Measurements from ENCODE around the gene C19orf73. TPM values are rescaled to one million over a fixed set of nuclear protein-coding genes. Genes with fewer than 3 reads are reported as not detected.

Gene C19orf73
- total RNA-seq, 1 donor from 2014 or later, result 0.94 TPM

DNA sequence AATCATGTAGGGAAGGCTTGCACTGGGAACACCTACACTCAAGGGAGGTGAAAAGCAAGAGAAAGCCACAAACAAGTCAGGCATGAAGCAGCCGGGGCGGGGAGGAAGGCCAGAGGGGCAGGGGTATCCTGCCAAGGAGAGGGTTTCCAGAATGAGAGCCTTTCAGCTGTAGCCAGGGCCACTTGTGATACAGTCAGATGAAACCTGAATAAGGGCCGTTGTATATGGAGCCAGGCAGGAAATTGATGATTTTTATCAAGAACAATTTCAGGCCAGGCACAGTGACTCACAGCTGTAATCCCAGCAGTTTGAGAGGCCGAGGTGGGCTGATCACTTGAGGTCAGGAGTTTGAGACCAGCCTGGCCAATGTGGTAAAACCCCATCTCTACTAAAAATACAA is 43.0 kb upstream of the C19orf73 start:
- no peaks in the 10 kb centered on the region for H3K9me3 Mint-ChIP-seq
- peaks cover 14% of the 10 kb centered on the region for H3K4me1 Mint-ChIP-seq
- peak overlapping the region; percentile 57 for H3K27ac Mint-ChIP-seq
- no peaks in the 10 kb centered on the region for H3K27me3 Mint-ChIP-seq (ENCODE audit: low read depth)
- peaks cover 7% of the 10 kb centered on the region for H3K36me3 Mint-ChIP-seq
- no peak overlapping the region for H3K4me3 Mint-ChIP-seq
- TF ChIP-seq CTCF (IDR thresholded peaks at IDR 0.05; ENCODE audit: unreplicated experiment), result no peak
- no peak for DNase-seq (ENCODE audit: low spot score in 2 of 2, unreplicated experiment in 2 of 2)

DNA sequence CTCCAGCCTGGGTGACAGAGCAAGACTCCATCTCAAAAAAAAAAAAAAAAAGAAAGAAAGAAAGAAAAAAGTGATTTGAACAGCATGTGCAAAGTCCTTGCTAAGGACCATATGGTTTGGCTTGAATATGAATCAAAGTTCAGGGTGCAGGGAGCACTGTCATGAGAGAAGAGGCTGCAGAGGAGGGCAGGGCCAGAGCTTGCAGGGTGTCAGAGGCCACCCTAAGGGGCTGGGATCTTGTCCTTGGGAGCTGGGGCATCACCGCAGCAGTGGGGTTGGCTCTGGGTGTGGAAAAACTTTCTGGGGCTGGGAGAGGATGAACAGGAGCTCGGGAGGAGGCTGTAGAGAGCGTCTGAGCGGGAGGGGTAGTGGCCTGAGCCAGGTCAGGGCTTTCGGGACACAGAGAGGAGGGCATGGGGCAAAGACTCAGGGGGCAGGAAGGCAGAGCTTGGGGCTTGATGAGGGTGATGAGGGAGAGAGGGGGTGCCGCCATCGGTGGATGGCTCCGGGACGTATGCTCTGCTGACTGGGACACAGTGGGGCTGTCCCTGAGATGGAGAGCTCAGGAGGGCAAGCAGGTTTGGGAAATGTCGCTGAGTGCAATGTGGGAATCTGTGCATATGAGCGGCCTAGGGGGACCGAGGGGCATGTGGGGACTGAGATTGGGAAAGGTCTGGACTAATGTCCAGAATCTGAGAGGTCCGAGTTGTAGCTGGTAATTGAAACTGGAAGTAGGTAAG is 41.7 kb upstream of the C19orf73 start:
- peaks cover 21% of the 10 kb centered on the region for H3K4me1 Mint-ChIP-seq
- no peak overlapping the region for H3K4me3 Mint-ChIP-seq
- peaks cover 7% of the 10 kb centered on the region for H3K36me3 Mint-ChIP-seq
- no peak for DNase-seq (ENCODE audit: low spot score in 2 of 2, unreplicated experiment in 2 of 2)
- no peak for TF ChIP-seq CTCF (IDR thresholded peaks at IDR 0.05; ENCODE audit: unreplicated experiment)
- no peak overlapping the region for H3K27ac Mint-ChIP-seq
- H3K27me3 Mint-ChIP-seq (ENCODE audit: low read depth), result no peaks in the 10 kb centered on the region
- H3K9me3 Mint-ChIP-seq, result no peaks in the 10 kb centered on the region

DNA sequence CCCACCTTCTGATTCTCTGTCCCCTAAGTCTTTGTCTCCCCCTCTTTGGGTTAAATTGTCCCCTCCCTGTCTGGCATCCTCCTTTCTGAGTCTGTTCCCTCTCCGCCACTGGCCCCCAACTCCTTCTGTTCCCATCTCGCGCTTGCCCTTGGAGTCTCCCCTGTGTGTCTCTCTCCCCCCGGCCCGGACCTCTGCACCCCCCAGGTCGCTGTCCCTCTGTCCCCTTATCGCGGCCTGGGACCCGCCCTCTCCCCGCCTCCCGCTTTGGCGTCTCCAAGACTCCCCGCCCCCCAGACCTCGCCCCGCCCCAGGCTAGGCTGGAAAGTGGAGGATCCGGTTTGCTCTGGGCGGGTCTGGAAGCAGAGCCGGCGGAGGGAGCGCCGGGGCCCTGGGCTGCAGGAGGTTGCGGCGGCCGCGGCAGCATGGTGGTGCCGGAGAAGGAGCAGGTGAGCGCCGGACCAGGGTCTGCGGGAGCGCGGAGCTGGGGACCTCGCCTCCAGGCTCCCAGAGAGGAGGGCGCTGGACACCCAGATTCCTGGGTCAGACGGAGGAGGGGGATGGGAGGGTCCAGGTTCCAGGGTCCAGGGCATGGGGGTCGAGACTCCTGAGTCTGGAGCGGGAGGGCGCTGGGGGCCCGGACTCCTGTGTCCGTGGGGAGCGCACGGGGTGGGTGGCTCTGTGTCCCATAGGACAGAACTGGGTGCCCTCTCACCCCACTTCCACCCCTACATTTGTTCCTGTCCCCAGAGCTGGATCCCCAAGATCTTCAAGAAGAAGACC is 38.7 kb upstream of the C19orf73 start, which contains the start of gene TRPM4:
Gene TRPM4 (plus strand): TSS at position 348 of the 780 bp plus-strand sequence. CDS start 75 bp downstream, at position 423.
- H3K4me1 Mint-ChIP-seq, result peaks cover 26% of the 10 kb centered on the region
- H3K36me3 Mint-ChIP-seq, result peaks cover 7% of the 10 kb centered on the region
- H3K9me3 Mint-ChIP-seq, result peaks cover 10% of the 10 kb centered on the region
- no peak for TF ChIP-seq CTCF (IDR thresholded peaks at IDR 0.05; ENCODE audit: unreplicated experiment)
- peak; percentile 85 to 90 for DNase-seq (ENCODE audit: low spot score in 2 of 2, unreplicated experiment in 2 of 2)
- H3K27me3 Mint-ChIP-seq (ENCODE audit: low read depth), result no peaks in the 10 kb centered on the region
- peak within 1 kb of the TSS; percentile 81 for H3K4me3 Mint-ChIP-seq
- H3K27ac Mint-ChIP-seq, result peak within 1 kb of the TSS; percentile 85

DNA sequence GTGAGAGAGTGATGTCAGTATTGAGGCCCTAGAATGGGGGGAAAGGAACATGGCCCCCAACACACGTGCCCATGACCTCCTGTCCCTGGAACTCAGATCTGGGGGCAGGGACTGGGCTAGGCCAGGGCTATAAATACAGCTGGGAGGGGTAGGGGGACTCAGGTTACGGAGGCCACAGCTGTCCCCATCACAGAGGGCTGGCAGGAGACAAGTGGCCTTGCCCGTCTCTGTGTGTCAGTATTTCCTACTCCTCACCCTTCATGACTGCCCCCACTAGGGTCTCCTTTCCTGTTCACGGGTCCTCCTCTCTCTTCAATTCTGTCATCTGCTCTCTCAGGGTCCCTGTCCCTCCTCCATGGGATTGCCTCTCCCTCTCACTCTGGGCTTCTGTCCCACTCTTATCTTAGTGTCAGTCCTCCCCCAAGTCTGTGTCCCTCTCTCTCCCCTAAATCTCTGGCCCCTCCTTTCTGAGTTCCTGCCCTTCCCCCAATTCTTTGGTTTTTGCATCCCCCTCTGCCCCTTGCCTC is 36.9 kb upstream of the C19orf73 start:
- Mint-ChIP-seq H3K27ac (peak overlapping the region; percentile 91), H3K36me3 (peaks cover 5% of the 10 kb centered on the region), H3K27me3 (ENCODE audit: low read depth) (no peaks in the 10 kb centered on the region), H3K4me3 (peak overlapping the region; percentile 50), H3K4me1 (peaks cover 32% of the 10 kb centered on the region), H3K9me3 (peaks cover 10% of the 10 kb centered on the region)
- TF ChIP-seq CTCF (IDR thresholded peaks at IDR 0.05; ENCODE audit: unreplicated experiment), result no peak
- no peak for DNase-seq (ENCODE audit: low spot score in 2 of 2, unreplicated experiment in 2 of 2)

- Mint-ChIP-seq H3K27me3 (ENCODE audit: low read depth) (no peaks in the 10 kb centered on the region), H3K9me3 (peaks cover 10% of the 10 kb centered on the region), H3K36me3 (no peaks in the 10 kb centered on the region), H3K4me1 (peaks cover 34% of the 10 kb centered on the region), H3K27ac (peak within 1 kb of the TSS; percentile 91), H3K4me3 (peak within 1 kb of the TSS; percentile 50)
- no peak for TF ChIP-seq CTCF (IDR thresholded peaks at IDR 0.05; ENCODE audit: unreplicated experiment)
- no peak for DNase-seq (ENCODE audit: low spot score in 2 of 2, unreplicated experiment in 2 of 2)
These were observed 36.3 kb upstream of the C19orf73 start, which contains the start of gene HRC for GRCh38 chr19:49155005-49155819. HRC (minus strand) TSS chr19:49155396; CDS start chr19:49155237, 159 bp downstream.

All from mesothelial cell of epicardium (in vitro differentiated cells).